Thyroid gland (tissue), 4 donors: ENCODE measurements around the gene THBS4.

Experiments used
- POLR2A ChIP-seq, 2 donors: fragments of 450-650 bp; IDR thresholded peaks; one replicate each; pipeline ENCODE4 v1.6.1; 2017; ENCODE audit warnings: antibody characterized with exemption in 2 of 2, mild to moderate bottlenecking in 2 of 2, moderate library complexity in 1 of 2
- TF ChIP-seq, protein P1 (sequence below), 6 experiments: fragments of 200-600 bp in 3 of 6; fragments of 450-650 bp in 3 of 6; sonication (generic) in 3 of 6; IDR thresholded peaks; one replicate each; pipeline ENCODE4 v1.5.1; 2016 to 2019; ENCODE audit warnings: antibody characterized with exemption in 6 of 6, mild to moderate bottlenecking in 2 of 6, inconsistent platforms in 1 of 6, moderate library complexity in 1 of 6

DNA sequence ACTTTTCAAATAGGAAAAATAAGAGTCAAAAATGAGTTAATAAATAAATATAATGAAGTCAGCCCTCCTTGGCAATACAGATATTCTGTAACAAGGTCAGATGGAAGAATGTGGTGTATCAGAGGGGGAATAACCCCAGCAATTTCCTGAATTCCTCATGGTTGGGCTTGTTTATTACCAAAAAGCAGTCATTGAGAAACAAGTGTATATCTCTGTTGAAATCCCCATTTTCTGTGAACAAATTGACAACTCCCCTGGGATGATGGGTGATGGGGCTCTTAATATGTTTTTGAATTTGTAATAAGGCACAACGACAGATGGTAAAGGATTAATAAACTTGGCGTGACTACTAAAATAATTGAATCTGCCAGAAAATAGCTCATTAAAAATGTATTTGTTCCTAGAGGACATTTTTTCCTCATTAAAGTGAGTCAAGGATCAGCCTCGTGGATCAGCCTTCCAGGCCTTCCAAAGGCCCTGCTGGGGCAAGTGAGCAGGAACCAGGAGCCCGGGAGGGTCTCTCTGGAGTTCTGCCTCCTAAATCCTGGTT is 34.2 kb downstream of the THBS4 start:
- TF ChIP-seq, protein P1, sequence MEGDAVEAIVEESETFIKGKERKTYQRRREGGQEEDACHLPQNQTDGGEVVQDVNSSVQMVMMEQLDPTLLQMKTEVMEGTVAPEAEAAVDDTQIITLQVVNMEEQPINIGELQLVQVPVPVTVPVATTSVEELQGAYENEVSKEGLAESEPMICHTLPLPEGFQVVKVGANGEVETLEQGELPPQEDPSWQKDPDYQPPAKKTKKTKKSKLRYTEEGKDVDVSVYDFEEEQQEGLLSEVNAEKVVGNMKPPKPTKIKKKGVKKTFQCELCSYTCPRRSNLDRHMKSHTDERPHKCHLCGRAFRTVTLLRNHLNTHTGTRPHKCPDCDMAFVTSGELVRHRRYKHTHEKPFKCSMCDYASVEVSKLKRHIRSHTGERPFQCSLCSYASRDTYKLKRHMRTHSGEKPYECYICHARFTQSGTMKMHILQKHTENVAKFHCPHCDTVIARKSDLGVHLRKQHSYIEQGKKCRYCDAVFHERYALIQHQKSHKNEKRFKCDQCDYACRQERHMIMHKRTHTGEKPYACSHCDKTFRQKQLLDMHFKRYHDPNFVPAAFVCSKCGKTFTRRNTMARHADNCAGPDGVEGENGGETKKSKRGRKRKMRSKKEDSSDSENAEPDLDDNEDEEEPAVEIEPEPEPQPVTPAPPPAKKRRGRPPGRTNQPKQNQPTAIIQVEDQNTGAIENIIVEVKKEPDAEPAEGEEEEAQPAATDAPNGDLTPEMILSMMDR (IDR thresholded peaks at IDR 0.05): no peak
- TF ChIP-seq POLR2A (IDR thresholded peaks at IDR 0.05): no peak
